Neural cell (in vitro differentiated cells): ENCODE data around the gene POLR3E. TPM values are rescaled to one million over a fixed set of nuclear protein-coding genes. Genes with fewer than 3 reads are reported as not detected.

Experiments
- H2AFZ ChIP-seq: fragments of 200-600, 300-800 bp; sonication (generic), shearing (Covaris generic); 2 replicates; pipeline ENCODE4 v1.6.0; 2014; ENCODE audit warnings: low read depth, mild to moderate bottlenecking, antibody characterized with exemption, low read length, moderate library complexity
- H3F3A ChIP-seq: fragments of 200-600 bp; shearing (Covaris generic); 2 replicates; pipeline ENCODE4 v1.6.1; 2016; ENCODE audit warnings: mild to moderate bottlenecking, moderate library complexity, mixed read lengths, antibody characterized with exemption, low read length; ENCODE audit not compliant: insufficient read depth, poor library complexity, severe bottlenecking
- H3K27ac ChIP-seq: fragments of 200-600, 300-800 bp; sonication (generic), shearing (Covaris generic); 2 replicates; pipeline ENCODE4 v1.5.1; 2014; ENCODE audit warnings: mild to moderate bottlenecking, low read length, moderate library complexity
- H3K27me3 ChIP-seq: fragments of 300-800, 200-600 bp; sonication (generic), shearing (Covaris generic); 2 replicates; pipeline ENCODE4 v1.6.0; 2014; ENCODE audit warnings: mild to moderate bottlenecking, low read depth, low read length, moderate library complexity; ENCODE audit not compliant: insufficient read depth
- H3K36me3 ChIP-seq: fragments of 300-800, 200-600 bp; sonication (generic), shearing (Covaris generic); 2 replicates; pipeline ENCODE4 v1.5.1; 2014; ENCODE audit warnings: mild to moderate bottlenecking, antibody characterized with exemption, low read length, moderate library complexity; ENCODE audit not compliant: insufficient read depth
- H3K4me2 ChIP-seq: fragments of 300-800, 200-600 bp; sonication (generic), shearing (Covaris generic); 2 replicates; pipeline ENCODE4 v1.6.0; 2014; ENCODE audit warnings: mild to moderate bottlenecking, low read length
- H3K4me3 ChIP-seq: fragments of 300-800, 200-600 bp; sonication (generic), shearing (Covaris generic); 2 replicates; pipeline ENCODE4 v1.5.1; 2014; ENCODE audit warnings: mild to moderate bottlenecking, low read length, moderate library complexity
- H3K79me2 ChIP-seq: fragments of 200-600 bp; shearing (Covaris generic); replicated peaks from 2 replicates; pipeline ENCODE4 v1.6.0; 2014; ENCODE audit warnings: mild to moderate bottlenecking, low read length, moderate library complexity; ENCODE audit not compliant: insufficient read depth
- H3K9ac ChIP-seq: fragments of 300-800, 200-600 bp; sonication (generic), shearing (Covaris generic); 2 replicates; pipeline ENCODE4 v1.6.1; 2016; ENCODE audit warnings: mild to moderate bottlenecking, low read length, mixed read lengths
- H3K9me2 ChIP-seq: fragments of 200-600 bp; shearing (Covaris generic); 2 replicates; pipeline ENCODE4 v1.6.1; 2016; ENCODE audit warnings: mild to moderate bottlenecking, low read length, mixed read lengths; ENCODE audit not compliant: insufficient read depth
- H3K9me3 ChIP-seq: fragments of 200-600, 300-800 bp; sonication (generic), shearing (Covaris generic); 2 replicates; pipeline ENCODE4 v1.6.1; 2016; ENCODE audit warnings: mild to moderate bottlenecking, mixed run types, low read length, moderate library complexity, mixed read lengths
- H4K20me1 ChIP-seq: fragments of 200-600 bp; shearing (Covaris generic); 2 replicates; pipeline ENCODE4 v1.6.1; 2016; ENCODE audit warnings: mild to moderate bottlenecking, mixed run types; ENCODE audit not compliant: insufficient read depth
- CTCF ChIP-seq: fragments of 450-650 bp; IDR thresholded peaks from 2 replicates; pipeline ENCODE4 v1.5.1; 2014; ENCODE audit warnings: antibody characterized with exemption, mild to moderate bottlenecking, moderate library complexity; ENCODE audit not compliant: poor library complexity, severe bottlenecking
- EP300 ChIP-seq: fragments of 450-650 bp; conservative IDR thresholded peaks from 2 replicates; pipeline ENCODE4 v1.6.1; 2014; ENCODE audit warnings: antibody characterized with exemption, mild to moderate bottlenecking, moderate library complexity; ENCODE audit not compliant: poor library complexity, severe bottlenecking
- EZH2 ChIP-seq: fragments of 200-600, 300-800 bp; shearing (Covaris generic), sonication (generic); IDR thresholded peaks from 2 replicates; pipeline ENCODE4 v1.6.1; 2014; ENCODE audit warnings: antibody characterized with exemption, low read length, borderline replicate concordance, mild to moderate bottlenecking; ENCODE audit not compliant: insufficient read depth, poor library complexity, severe bottlenecking
- MXI1 ChIP-seq: fragments of 450-650 bp; conservative IDR thresholded peaks from 2 replicates; pipeline ENCODE4 v1.6.1; 2014; ENCODE audit warnings: antibody characterized with exemption, mild to moderate bottlenecking; ENCODE audit not compliant: poor library complexity, severe bottlenecking
- POLR2AphosphoS5 ChIP-seq: IDR thresholded peaks from 2 replicates; pipeline ENCODE4 v1.6.1; 2012
- RAD21 ChIP-seq: fragments of 450-650 bp; conservative IDR thresholded peaks from 2 replicates; pipeline ENCODE4 v1.6.1; 2014; ENCODE audit warnings: antibody characterized with exemption, mild to moderate bottlenecking, moderate library complexity
- REST ChIP-seq: IDR thresholded peaks from 2 replicates; pipeline ENCODE4 v1.6.1; 2012; ENCODE audit warnings: borderline replicate concordance
- SMC3 ChIP-seq: fragments of 450-650 bp; conservative IDR thresholded peaks from 2 replicates; pipeline ENCODE4 v1.6.1; 2014; ENCODE audit warnings: antibody characterized with exemption, mild to moderate bottlenecking, moderate library complexity; ENCODE audit not compliant: poor library complexity
- TAF1 ChIP-seq: IDR thresholded peaks from 2 replicates; pipeline ENCODE4 v1.6.1; 2012; ENCODE audit warnings: low read depth
- polyA plus RNA-seq: library from polyadenylated mRNA; depleted of rRNA; stranded (reverse); fragments of >200 nt; gene quantifications from 2 replicates; pipeline ENCODE4 v1.2.3, GENCODE V29; 2014

Gene POLR3E
- polyA plus RNA-seq, 1 donor from 2014 or later: 47.4 TPM

- no peaks in the 10 kb centered on the region for H4K20me1 ChIP-seq
- no peaks in the 10 kb centered on the region for H3K9me2 ChIP-seq
- H3K36me3 ChIP-seq: no peaks in the 10 kb centered on the region
- H3K9me3 ChIP-seq: no peaks in the 10 kb centered on the region
- TF ChIP-seq SMC3: no peak
- TF ChIP-seq EZH2: no peak
- TF ChIP-seq TAF1: no peak
- no peak for TF ChIP-seq MXI1
- no peak for TF ChIP-seq RAD21
- no peak overlapping the region for H3K27ac ChIP-seq
- no peaks in the 10 kb centered on the region for H3K79me2 ChIP-seq
- H3K9ac ChIP-seq: no peak overlapping the region
- H3F3A ChIP-seq: no peaks in the 10 kb centered on the region
- no peaks in the 10 kb centered on the region for H3K27me3 ChIP-seq
- H3K4me2 ChIP-seq: no peak overlapping the region
- H2AFZ ChIP-seq: no peak overlapping the region
- H3K4me3 ChIP-seq: no peak overlapping the region
Measured at GRCh38 chr16:22312897-22313781, 15.9 kb downstream of the POLR3E start.

- no peaks in the 10 kb centered on the region for H3K27me3 ChIP-seq
- H3K9ac ChIP-seq: no peak overlapping the region
- no peak overlapping the region for H3K27ac ChIP-seq
- no peak overlapping the region for H3K4me3 ChIP-seq
- no peaks in the 10 kb centered on the region for H3F3A ChIP-seq
- no peak overlapping the region for H2AFZ ChIP-seq
- no peaks in the 10 kb centered on the region for H3K79me2 ChIP-seq
- TF ChIP-seq POLR2AphosphoS5 (no peak), RAD21 (no peak), MXI1 (no peak), TAF1 (no peak), REST (no peak), EP300 (no peak), CTCF (no peak), SMC3 (no peak), EZH2 (no peak)
- no peaks in the 10 kb centered on the region for H3K9me2 ChIP-seq
- no peaks in the 10 kb centered on the region for H4K20me1 ChIP-seq
- no peaks in the 10 kb centered on the region for H3K36me3 ChIP-seq
- no peaks in the 10 kb centered on the region for H3K9me3 ChIP-seq
- no peak overlapping the region for H3K4me2 ChIP-seq
Measured at GRCh38 chr16:22313876-22314470, 16.8 kb downstream of the POLR3E start.
